ENCODE results near the gene CKB.
"Not testable (repeated sequence)": the region's sequence is repeated elsewhere in the genome, so short reads cannot be mapped to it uniquely, and the experiment has no call there.

CKB gene

GRCh38 chr14:103525430-103526246 is 3.0 kb upstream of the CKB start:
- not testable (repeated sequence) for DNase-seq

- no peak for DNase-seq
Observed at GRCh38 chr14:103524002-103524935, 1.6 kb upstream of the CKB start.

- no peak for DNase-seq
Observed at GRCh38 chr14:103523575-103523954, 935 bp upstream of the CKB start.

- no peak for DNase-seq
Observed at GRCh38 chr14:103521951-103522563, 573 bp downstream of the CKB start.

GRCh38 chr14:103521438-103521950 is 1.1 kb downstream of the CKB start:
- no peak for DNase-seq

GRCh38 chr14:103520657-103521437 is 1.8 kb downstream of the CKB start:
- no peak for DNase-seq

- no peak for DNase-seq
Observed at GRCh38 chr14:103520269-103520656, 2.4 kb downstream of the CKB start.

- no peak for DNase-seq
Observed at GRCh38 chr14:103519837-103520212, 2.8 kb downstream of the CKB start.

GRCh38 chr14:103519043-103519836 is 3.4 kb downstream of the CKB start:
- DNase-seq: no peak

GRCh38 chr14:103518422-103519042 is 4.1 kb downstream of the CKB start:
- DNase-seq: no peak

GRCh38 chr14:103517721-103518421 is 4.8 kb downstream of the CKB start:
- no peak for DNase-seq

GRCh38 chr14:103517174-103517566 is 5.5 kb downstream of the CKB start:
- no peak for DNase-seq

- DNase-seq: no peak
Observed at GRCh38 chr14:103516426-103517173, 6.0 kb downstream of the CKB start.

- no peak for DNase-seq
Observed at GRCh38 chr14:103514596-103515421, 7.8 kb downstream of the CKB start.

- DNase-seq: peak; percentile 29
Observed at GRCh38 chr14:103512701-103513611, 9.7 kb downstream of the CKB start.

GRCh38 chr14:103512180-103512579 is 10.4 kb downstream of the CKB start:
- not testable (repeated sequence) for DNase-seq

Data from NCI-H1417 treated with DMSO at 0.1 percent for 48 hours (cell line).